ENCODE measurements around the gene TBC1D16. TPM values are rescaled to one million over a fixed set of nuclear protein-coding genes. Genes with fewer than 3 reads are reported as not detected.

The TBC1D16 gene
- total RNA-seq, 4 donors from 2014 or later, result 5.8 to 8.1 (median 7.0) TPM

GRCh38 chr17:80064696-80065095 is 29.0 kb upstream of the TBC1D16 start:
- no peak overlapping the region for H3K4me3 ChIP-seq
- DNase-seq (no peak), ATAC-seq (no peak)
- intact Hi-C loops (cut with DNase I; ENCODE audit: low total_unique reads) (no loop called here), in situ Hi-C loops (cut with MboI; ENCODE audit: low sequenced_read_pairs in 4 of 4) (no loop called here)
- no peak for TF ChIP-seq CTCF (IDR thresholded peaks at IDR 0.05 in 4 of 5, conservative IDR thresholded peaks at IDR 0.05 in 1 of 5)
- TF ChIP-seq POLR2A (IDR thresholded peaks at IDR 0.05), result no peak
- H3K9me3 ChIP-seq, result no peaks in the 10 kb centered on the region
- peaks cover 12 to 20% of the 10 kb centered on the region in 2 donors for H3K4me1 ChIP-seq
- no peaks in the 10 kb centered on the region for H3K36me3 ChIP-seq
- peak overlapping the region in 3 of 4 donors; percentile 58 to 73 (median 71) for H3K27ac ChIP-seq
- no peaks in the 10 kb centered on the region for H3K27me3 ChIP-seq

GRCh38 chr17:80063830-80064585 is 28.3 kb upstream of the TBC1D16 start:
- no peaks in the 10 kb centered on the region for H3K36me3 ChIP-seq
- no peaks in the 10 kb centered on the region for H3K9me3 ChIP-seq
- H3K4me3 ChIP-seq, result no peak overlapping the region
- in situ Hi-C loops (cut with MboI; ENCODE audit: low sequenced_read_pairs in 4 of 4), result no loop called here
- no peaks in the 10 kb centered on the region for H3K27me3 ChIP-seq
- peaks cover 12 to 16% of the 10 kb centered on the region in 2 donors for H3K4me1 ChIP-seq
- intact Hi-C loops (cut with DNase I; ENCODE audit: low total_unique reads), result no loop called here
- peak in 1 of 2 donors; percentile 52 for TF ChIP-seq POLR2A (IDR thresholded peaks at IDR 0.05)
- TF ChIP-seq CTCF (IDR thresholded peaks at IDR 0.05 in 4 of 5, conservative IDR thresholded peaks at IDR 0.05 in 1 of 5), result no peak
- DNase-seq (peak; percentile 75 to 91), ATAC-seq (peak; percentile 92 to 94)
- H3K27ac ChIP-seq, result peak overlapping the region; percentile 71 to 83 (median 76)

- peaks cover 6 to 12% of the 10 kb centered on the region in 2 donors for H3K4me1 ChIP-seq
- no peak overlapping the region for H3K4me3 ChIP-seq
- H3K27ac ChIP-seq, result no peak overlapping the region
- no peak for TF ChIP-seq POLR2A (IDR thresholded peaks at IDR 0.05)
- TF ChIP-seq CTCF (IDR thresholded peaks at IDR 0.05 in 4 of 5, conservative IDR thresholded peaks at IDR 0.05 in 1 of 5), result no peak
- H3K36me3 ChIP-seq, result no peaks in the 10 kb centered on the region
- intact Hi-C loops (cut with DNase I; ENCODE audit: low total_unique reads), result no loop called here
- ATAC-seq (no peak), DNase-seq (no peak)
- H3K27me3 ChIP-seq, result no peaks in the 10 kb centered on the region
- in situ Hi-C loops (cut with MboI; ENCODE audit: low sequenced_read_pairs in 4 of 4), result no loop called here
- no peaks in the 10 kb centered on the region for H3K9me3 ChIP-seq
Observed at GRCh38 chr17:80061421-80061820, 25.7 kb upstream of the TBC1D16 start.

GRCh38 chr17:80060644-80061043 is 25.0 kb upstream of the TBC1D16 start:
- no peak for TF ChIP-seq CTCF (IDR thresholded peaks at IDR 0.05 in 4 of 5, conservative IDR thresholded peaks at IDR 0.05 in 1 of 5)
- TF ChIP-seq POLR2A (IDR thresholded peaks at IDR 0.05), result no peak
- peaks cover 6 to 12% of the 10 kb centered on the region in 2 donors for H3K4me1 ChIP-seq
- H3K36me3 ChIP-seq, result no peaks in the 10 kb centered on the region
- H3K27ac ChIP-seq, result no peak overlapping the region
- DNase-seq (no peak), ATAC-seq (no peak)
- in situ Hi-C loops (cut with MboI; ENCODE audit: low sequenced_read_pairs in 4 of 4) (no loop called here), intact Hi-C loops (cut with DNase I; ENCODE audit: low total_unique reads) (no loop called here)
- H3K4me3 ChIP-seq, result no peak overlapping the region
- H3K27me3 ChIP-seq, result no peaks in the 10 kb centered on the region
- H3K9me3 ChIP-seq, result no peaks in the 10 kb centered on the region

All from gastrocnemius medialis (tissue), 4 donors.